HG02571 (cell line): ENCODE data around the gene DNAI1.
A peak's percentile ranks its signal among the peaks of the same experiment; 100 is the strongest.

Source experiments
- ATAC-seq: cut with Tn5 transposase; IDR thresholded peaks from one replicate; pipeline ENCODE4 v1.9.1; 2021; ENCODE audit warnings: mild to moderate bottlenecking, moderate library complexity; ENCODE audit not compliant: unreplicated experiment

DNAI1 gene

DNA sequence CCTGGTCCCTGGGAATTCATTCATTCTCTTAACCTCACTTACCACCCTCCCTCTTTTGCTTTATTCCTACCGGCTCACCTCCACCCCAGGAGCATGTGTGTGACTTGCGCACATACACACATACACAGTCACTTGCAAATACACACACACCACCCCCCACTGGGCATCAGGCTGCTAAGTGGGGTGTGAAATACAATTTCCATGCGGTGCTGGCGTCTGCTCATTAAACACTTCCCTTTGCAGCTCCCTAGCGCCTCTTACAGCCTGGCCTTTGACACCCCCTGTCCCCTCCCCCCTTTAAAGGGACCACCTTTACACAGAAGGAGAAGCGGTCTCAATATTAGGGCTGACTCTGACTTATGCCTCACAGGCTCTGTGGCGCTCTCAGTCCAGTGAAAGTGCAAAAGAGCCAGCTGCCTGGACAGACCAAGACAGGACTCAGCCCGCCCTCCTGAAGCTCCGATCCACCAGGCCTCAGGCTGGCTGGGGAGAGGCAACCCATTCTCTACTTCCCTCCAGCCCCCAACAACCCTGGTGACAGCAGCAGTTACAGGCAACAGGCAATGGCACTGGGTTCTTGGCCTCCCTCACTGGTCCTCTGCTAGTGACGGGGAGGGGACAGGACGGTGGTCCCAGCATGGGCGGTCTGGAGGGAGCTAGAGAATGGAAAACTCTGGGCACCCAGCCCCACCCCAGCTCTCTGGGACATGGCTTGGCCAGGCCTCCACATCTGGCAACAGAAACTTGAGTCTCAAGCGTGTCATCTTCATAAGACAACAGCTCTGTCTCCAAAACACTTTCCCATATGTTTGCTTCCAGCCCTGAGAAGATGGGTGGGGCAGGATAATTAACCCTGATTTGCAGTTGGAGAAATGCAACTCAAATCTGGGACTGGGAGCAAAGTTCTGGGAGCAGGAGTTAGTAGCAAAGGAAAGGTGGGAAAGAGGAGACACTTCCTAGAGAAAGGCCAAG, 52.2 kb downstream of the DNAI1 start:
- ATAC-seq: no peak

- ATAC-seq: no peak
Observed at GRCh38 chr9:34512131-34513078, 53.8 kb downstream of the DNAI1 start.

DNA sequence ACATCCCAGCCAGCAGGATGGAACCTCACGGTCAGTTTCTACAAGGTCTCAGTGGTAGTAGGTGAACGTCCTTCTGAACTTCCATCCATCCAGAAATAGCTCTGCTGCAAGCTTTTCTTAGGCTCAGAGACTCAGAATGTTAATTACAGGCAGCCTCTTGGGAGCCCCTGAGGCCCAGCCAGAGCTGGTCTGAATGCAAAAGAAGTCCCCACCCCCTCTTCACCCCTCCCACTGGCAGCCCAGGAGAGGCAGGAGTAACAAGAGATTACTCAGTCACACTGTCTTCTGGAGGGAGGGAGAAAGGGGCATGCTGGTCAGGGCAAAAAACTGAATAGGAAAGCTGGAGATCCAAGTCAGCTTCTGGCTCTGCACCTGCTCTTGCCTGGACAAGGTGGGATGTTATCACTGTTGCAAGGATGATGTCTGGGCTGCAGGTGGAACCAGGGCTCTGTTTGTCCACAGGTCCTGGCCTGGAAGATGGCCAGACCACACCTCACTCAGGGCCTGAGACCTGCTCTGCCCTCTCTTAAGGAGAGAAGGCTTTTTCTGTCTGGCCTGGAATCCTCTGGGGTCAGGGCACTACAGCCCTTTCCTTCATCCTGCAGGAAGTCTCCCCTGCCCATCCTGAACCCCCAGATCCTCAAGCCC, 55.1 kb downstream of the DNAI1 start:
- ATAC-seq: no peak

DNA sequence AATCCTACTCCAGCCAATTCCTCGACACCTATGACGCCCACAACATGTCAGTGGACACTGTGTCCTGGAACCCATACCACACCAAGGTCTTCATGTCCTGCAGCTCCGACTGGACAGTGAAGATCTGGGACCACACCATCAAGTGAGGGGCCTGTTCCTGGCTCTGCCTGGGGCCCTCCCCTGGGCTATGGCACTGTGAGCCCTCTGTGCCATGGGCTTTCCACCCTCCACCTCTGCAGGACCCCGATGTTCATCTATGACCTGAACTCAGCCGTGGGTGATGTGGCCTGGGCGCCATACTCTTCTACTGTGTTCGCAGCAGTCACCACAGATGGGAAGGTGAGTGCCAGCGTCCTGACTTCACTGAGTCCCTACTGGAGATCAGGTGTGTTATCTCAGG, 55.8 kb downstream of the DNAI1 start:
- no peak for ATAC-seq

DNA sequence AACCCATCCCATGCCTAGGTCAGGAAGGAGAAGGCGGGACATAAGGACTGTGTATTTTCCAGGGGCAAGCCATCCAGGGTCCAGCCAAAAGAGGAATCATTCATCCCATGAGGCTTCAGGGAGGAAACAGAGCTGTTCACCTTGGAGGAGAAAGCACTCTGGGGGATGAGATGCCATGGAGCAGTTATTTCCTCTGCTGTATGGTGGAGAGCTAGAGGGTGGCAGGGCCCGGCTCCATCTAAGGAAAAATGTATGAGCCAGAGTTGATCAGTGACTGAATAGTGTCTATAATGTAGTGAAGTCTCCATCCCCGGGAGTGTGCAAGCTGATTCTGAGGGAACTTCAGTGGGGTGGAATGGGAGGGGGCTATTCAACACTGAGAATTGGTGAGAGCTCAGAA, 56.2 kb downstream of the DNAI1 start:
- ATAC-seq: no peak

GRCh38 chr9:34515959-34516358, 57.4 kb downstream of the DNAI1 start:
- no peak for ATAC-seq

DNA sequence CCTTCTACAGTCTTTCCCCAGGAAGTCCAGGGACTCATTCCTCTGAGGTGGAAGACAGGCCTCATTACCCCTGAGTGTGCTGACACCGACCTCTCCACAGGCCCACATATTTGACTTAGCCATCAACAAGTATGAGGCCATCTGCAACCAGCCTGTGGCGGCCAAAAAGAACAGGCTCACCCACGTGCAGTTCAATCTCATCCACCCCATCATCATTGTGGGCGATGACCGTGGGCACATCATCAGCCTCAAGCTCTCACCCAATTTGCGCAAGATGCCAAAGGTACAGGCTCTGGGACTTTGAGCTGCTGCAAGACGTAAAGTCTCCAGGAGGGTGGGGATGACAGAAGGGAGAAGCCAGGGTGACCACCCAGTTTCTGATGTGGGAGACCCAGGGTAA, 58.6 kb downstream of the DNAI1 start:
- no peak for ATAC-seq

GRCh38 chr9:34518110-34518616, 59.6 kb downstream of the DNAI1 start:
- ATAC-seq: no peak

DNA sequence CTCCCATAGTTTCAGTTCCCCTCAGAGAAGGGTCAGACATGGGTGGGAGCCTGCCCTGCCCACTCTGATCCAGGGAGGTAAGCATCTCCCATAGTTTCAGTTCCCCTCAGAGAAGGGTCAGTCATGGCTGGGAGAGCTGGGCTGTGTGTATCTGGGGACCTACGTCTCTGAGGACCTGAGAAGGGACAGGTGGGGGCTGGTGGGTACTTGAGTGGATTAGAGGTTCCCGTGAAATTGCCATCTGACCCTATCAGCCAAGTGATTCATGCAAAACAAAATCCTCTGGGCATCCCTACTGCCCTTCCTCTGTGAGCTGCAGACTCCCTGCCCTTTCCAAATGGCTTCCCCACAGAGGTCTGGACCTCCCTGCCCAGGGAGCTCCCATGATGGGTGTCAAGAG, 60.3 kb downstream of the DNAI1 start:
- ATAC-seq: no peak

- no peak for ATAC-seq
Observed at GRCh38 chr9:34519321-34520020, 60.9 kb downstream of the DNAI1 start.

DNA sequence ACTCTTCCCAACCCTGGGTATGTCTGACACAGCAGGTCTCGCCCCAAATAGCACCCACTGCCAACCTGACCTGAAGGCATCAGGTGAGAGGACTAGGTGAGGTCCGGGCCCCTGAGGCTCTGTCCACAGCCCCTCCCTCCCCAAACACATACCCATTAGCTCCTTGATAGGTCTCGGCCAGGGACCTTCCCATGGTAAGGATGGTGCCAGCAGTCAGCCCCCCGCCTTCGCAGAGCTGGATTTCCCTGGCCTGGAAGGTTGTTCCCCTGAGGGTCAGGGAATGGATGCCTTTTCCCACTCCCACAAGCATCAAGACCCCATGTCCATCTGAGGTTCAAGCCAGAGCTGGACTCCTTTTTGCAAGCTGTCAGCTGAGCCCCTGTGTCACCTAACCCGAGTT, 61.5 kb downstream of the DNAI1 start:
- ATAC-seq: no peak

- no peak for ATAC-seq
Observed at GRCh38 chr9:34520505-34521385, 62.1 kb downstream of the DNAI1 start.

DNA sequence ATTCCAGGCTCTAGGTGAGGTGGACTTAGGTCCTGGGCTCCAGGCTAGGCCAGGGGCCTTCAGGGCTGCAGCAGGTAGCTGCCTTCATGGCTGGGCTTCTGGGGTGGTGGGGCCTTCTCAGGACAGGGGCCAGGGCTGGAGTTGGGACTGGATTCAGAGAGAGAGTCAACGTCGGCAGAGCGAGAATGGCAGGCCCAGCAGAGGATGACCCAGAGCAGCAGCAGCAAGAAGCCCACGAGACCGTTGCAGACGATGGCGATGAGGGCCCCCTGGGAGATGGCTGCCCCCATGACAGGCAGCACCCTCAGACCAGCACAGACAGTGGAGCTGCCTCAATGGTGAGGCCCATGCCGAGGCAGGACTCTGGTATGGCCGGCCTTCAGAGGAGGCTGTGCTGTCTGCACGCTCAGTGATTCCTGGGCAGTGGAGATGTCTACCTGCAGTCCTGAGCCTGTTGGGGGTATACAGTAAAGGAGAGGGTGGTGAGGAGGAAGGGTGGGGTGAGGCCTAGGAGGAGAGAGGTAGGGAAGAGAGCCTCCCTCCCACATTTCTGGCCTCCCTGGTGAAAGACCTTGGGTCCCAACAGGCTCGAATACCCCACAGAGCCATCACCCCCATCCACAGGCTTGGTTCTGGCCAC, 62.9 kb downstream of the DNAI1 start:
- no peak for ATAC-seq

DNA sequence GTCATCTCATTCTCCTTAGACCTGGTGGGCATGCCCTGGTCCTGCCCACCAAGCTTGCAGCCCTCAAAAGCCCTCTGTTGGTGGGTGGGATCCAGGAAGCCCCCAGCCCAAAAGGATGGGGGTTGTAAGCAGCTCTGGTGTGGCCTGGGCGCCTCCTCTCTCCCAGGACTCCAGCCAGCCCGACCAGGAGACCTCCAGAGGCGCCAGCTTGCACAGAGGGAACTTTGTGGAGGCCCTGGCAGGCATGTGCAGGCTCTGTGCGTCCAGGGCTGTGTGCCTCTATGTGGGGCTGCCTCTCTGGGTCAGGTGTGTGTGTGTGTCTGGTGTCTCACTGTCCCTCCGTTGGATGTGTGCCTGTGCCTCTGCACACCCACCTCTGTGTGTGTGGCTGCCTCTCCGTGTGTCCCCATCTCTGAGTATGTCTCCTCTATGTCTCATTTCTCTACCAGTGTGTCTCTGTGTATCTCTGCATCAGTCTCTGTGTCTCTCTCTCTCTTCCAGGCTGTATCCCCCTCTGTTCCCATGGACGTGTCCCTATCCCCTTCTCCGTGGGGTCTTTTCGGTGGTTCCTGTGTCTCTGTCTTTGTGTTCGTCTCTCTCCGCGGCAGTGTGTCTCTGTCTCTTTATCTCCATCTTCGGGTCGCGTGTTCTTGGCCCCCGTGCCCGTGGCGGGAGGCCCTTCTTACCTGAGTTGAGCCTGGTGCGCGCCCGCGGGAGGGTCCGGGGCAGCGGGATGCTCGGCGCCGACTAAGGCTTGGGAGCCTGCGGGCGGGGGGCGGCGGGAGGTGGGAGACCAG, 63.7 kb downstream of the DNAI1 start:
- no peak for ATAC-seq

DNA sequence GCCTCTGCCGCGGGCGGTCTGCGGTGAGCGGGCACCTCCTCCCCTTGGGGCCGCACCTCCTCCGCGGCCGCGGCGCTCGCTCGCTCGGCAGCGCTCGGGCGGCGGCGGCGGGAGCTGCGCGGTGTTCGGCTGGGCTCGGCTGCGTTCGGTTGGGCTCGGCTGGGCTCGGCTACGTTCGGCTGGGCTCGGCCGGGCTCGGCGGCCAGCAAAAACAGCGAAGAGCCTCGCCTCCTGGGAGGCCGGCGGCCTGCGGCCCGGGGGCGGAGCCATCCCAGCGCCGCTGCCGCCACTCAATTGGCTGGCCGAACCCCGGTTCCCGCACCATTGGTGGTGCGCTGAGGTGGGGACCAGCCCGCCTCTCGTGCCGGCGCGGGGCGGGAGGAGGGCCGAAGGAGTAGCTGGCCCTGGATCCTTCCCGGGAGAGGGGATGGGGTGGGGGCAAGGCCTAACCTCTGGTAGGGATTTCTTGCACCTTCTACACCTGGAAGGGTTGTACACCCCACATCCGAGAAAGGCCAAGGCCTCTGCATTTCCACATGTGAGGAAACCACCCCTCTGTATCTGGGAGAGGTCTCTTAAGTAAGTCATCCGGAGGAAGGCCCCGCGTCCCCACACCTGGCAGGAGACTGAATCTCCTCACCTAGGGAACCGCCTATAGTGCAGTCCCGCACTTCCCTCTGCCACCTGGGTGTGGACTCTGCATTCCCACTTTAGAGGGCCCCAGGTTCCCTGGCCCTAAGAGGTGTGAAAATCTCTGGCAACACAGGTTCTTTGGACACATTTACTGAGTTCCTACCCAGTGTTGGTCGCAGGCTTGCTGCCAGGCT, 64.6 kb downstream of the DNAI1 start, which contains the start of gene ENHO:
ENHO (minus strand) TSS at position 20 of the 827 bp plus-strand sequence. CDS start 1,295 bp downstream, outside the sequence.
- peak; percentile 88 for ATAC-seq

DNA sequence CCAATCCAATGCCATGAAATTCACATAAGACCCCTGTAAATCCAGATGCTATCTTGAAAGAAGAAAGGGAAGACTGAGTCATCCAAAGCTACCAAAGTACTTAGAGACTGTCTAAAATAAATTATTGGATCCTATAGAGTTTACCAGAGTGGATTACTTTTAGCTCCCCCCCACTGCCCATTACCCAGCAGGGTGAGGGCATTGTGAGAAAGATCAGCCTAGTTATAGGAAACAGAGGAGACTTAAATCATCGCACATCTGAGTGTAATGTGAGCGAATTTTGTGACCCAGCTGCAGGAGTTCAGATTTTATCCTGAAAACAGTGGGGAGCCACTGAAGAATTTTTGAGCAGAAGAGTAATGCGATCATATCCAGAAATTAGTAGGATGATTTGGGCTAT, 65.7 kb downstream of the DNAI1 start:
- ATAC-seq: no peak

GRCh38 chr9:34526026-34526425, 67.4 kb downstream of the DNAI1 start:
- no peak for ATAC-seq
